CD4-positive, alpha-beta T cell treated with Interleukin-1 beta for 1 hour (primary cell): ENCODE measurements around the gene BCL2.

Experiments used
- DNase-seq, 2 donors: peaks; one replicate each; pipeline ENCODE4 v3.0.0-alpha.2; 2020 to 2022

BCL2 gene

GRCh38 chr18:63155169-63155852, 164.3 kb downstream of the BCL2 start:
- DNase-seq, result peak; percentile 79 to 86

DNA sequence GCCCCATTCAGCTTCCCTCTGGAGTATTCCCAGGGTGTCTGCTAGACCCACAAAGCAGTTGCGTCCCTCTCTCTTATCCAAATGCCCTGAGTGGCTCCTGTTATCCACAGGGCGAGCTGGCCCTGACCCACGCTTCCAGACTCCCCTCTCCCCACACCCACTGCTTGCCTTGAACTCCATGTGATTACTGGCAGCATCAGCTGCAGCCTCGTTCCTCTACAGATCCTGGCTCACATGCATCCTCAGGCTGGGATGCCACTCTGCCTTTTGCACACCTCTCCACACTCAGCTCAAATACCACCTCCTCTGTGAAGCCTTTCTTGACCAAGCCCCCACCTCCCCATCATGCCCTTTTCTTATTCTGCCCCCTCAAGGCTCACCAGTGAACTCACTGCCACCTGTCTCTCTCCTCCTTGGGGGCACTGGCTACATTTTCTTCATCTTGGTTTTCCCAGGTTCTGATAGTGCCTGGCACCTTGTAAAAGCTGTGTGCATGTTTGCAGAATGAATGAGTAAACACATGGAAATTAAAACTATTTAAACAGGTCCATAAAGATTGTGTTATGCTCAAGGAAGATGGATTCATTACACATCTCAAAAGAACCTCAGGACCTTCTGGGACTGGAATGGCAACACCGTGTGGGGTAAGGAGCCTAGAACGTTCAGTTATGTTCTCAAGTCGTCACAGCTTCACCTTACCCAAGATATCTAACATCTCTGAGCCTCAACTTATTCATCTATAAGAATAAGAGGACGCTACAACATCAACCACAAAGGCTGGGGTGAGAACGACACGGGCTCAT, 165.0 kb downstream of the BCL2 start:
- no peak for DNase-seq

DNA sequence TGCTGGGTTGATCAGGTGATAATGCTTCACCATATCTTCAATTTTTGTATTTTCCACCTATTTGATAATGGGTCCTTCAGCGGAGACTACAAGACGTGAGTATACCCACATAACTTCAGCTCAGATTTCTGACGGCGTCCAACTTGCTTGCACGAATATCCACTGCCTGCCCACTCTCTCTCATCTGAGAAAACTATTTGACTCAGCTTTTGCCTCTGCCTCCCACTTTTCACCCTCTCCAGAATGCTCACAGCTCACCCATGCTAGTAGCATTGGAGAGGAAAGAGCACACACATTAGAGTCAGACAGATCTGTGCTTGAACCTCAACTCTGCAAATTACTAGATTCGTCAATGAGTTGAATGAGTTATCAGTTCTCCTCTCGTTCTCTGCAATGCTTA, 166.8 kb downstream of the BCL2 start:
- peak in 1 of 2 donors; percentile 8 for DNase-seq

GRCh38 chr18:63152096-63152495, 167.5 kb downstream of the BCL2 start:
- DNase-seq, result peak; percentile 42 to 46

DNA sequence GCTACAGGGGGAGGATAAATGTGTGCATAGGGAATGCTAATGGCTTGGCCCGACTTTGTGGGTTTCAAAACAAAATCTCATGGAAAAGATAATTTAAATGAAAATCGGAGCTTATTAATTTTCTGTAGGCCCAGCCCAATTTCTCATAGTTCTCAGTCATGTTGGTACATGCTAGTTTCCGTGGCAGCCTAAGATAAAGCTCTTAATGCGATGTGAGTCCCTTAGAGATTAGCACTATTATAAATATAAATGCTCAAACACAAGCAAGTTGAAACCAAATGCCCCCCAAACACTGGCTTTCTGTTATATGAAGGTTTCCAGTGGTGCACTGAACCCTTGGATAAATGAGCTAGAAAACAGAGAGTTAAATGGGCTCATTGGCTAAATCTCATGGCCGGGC, 168.0 kb downstream of the BCL2 start:
- no peak for DNase-seq

DNA sequence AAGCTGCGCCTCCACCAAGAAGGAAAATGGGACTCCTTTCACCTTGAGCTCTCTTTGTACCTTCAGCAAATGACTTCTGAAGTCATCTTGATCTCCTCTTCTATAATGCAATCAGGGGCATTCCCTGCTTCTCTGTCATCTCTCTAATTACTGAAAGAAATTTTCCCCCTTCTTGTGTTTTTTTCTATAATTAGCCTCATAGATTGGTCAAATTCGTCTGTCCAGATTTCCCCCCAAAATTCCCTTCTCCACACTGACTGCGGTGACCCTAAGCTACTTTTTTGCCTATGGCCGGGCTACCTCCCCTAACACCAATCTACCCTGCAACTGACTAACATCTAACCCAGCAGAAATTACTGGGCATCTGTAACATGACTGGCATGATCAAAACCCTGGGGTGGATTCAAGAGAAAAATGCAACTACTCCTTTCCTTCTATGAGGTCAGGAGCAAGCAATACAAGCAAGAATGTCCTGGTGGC, 168.6 kb downstream of the BCL2 start:
- no peak for DNase-seq

DNA sequence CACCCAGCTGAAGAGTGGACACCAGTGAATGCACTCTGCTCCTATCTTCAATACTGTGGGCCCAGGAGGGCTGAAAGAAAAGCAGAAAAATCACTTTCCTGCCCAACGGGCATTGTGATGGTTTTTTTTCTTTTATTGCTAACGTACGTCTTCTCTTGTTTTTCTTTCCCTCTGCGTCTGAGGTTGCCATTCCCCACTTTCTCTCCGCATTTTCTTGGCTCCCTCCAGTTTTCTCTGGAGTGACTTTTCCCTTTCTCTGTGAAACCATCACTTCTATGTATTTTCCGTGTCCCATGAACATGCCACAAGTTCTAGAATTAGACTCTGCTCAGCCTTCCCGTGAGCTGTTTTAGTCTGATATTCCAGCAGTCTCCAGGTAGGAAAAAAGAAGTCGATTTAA, 169.2 kb downstream of the BCL2 start:
- no peak for DNase-seq

GRCh38 chr18:63149302-63149587, 170.3 kb downstream of the BCL2 start:
- DNase-seq, result no peak

- no peak for DNase-seq
These were observed 170.9 kb downstream of the BCL2 start for GRCh38 chr18:63148449-63149301.

GRCh38 chr18:63147973-63148372, 171.6 kb downstream of the BCL2 start:
- no peak for DNase-seq

DNA sequence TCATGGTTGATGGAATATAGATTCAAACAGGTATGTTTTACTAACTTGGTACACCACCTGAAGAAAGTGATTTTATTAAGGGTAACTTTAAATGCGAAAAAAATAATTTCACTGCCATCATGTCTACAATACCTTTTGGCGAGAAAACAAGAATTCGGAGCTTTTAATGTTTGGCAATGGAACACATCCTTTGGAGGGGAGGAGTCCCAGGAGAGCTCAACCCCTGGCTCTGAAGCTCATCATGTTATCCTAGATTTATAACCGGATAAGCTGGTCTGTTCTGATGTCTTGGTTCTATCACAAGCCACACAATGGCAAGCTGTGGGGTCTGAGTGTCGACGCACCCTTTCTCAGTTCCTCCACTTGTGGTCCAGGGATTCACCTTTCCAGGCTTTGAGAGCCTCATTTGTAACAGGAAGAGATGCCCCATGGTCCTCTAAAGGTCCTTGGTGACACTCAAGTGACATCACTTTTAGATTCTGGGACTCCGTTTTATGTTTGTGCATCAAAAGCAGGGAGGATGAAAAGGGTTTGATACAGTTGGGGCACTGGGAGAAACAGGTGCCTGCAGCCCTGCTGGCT, 172.7 kb downstream of the BCL2 start:
- no peak for DNase-seq

- DNase-seq, result no peak
These were observed 173.6 kb downstream of the BCL2 start for GRCh38 chr18:63145851-63146555.

- DNase-seq, result no peak
These were observed 174.3 kb downstream of the BCL2 start for GRCh38 chr18:63145166-63145850.

GRCh38 chr18:63144748-63145147, 174.8 kb downstream of the BCL2 start:
- no peak for DNase-seq

GRCh38 chr18:63143330-63143771, 176.2 kb downstream of the BCL2 start:
- no peak for DNase-seq

- DNase-seq, result no peak
These were observed 176.9 kb downstream of the BCL2 start for GRCh38 chr18:63142594-63143225.

- DNase-seq, result peak in 1 of 2 donors; percentile 32
These were observed 177.8 kb downstream of the BCL2 start for GRCh38 chr18:63141778-63142176.

DNA sequence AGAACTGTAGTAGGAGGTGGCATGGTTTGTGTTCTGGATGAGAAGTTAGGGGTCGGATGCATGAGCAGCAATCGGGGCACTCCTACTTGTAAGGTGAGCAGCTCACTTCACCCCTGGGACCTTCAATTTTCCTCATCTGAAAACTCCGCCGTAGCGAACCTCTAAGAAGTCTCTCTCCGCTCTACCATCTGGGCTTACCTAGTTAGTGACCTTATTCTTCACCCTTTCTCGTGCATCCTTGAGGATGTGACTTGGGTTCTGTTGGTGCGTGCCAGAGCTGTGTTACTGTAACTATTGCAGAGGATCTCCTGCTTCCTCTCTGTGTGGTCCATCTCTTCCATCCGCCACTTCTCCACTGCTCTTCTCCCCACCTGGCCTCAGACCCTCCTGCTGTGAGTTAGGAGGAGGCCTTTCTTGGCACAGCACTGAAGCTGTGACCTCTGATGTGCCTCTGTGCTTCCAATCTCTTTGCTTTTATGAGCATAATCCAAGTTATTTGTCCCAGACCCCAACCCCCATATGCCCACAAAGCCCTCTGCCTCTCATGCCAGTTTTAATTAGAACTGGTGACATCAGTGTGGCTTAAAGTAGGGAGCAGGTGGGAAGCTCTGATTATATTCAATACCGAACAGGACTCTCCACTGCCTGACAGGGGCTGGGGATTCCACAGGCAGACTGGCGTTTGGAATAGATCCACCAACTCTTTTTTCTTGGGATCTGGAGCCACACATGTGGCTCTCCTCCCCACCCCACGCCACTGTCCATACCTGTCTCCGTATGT, 178.4 kb downstream of the BCL2 start:
- DNase-seq, result no peak

- DNase-seq, result no peak
These were observed 179.5 kb downstream of the BCL2 start for GRCh38 chr18:63140038-63140450.
